Activated B cell treated with CpG ODN at 0.5 μM for 24 hours (primary cell): Measurements from ENCODE around the gene SRSF3. TPM values are rescaled to one million over a fixed set of nuclear protein-coding genes. Genes with fewer than 3 reads are reported as not detected.

ENCODE experiments used
- ATAC-seq: fragments of 200-7000 bp; cut with Tn5 transposase; one replicate; pipeline ENCODE4 v1.10.0; 2021; ENCODE audit warnings: low read depth, mild to moderate bottlenecking, moderate library complexity
- CTCF ChIA-PET: fragments of 350-600 bp; sonication (Branson Sonifier 250); formaldehyde crosslinking; loops from one replicate; lab custom pipeline; 2021; ENCODE audit warnings: antibody characterized with exemption; lab: Charles Lee
- POLR2A ChIA-PET: fragments of 350-600 bp; sonication (Branson Sonifier 250); formaldehyde crosslinking; loops from one replicate; lab custom pipeline; 2021; ENCODE audit warnings: antibody characterized with exemption; lab: Charles Lee
- DNase-seq: peaks from one replicate; pipeline ENCODE4 v3.0.0; 2022
- H3K27ac Mint-ChIP-seq: one replicate; pipeline ENCODE4 v1.8.0; 2020; ENCODE audit warnings: mixed read lengths
- H3K27me3 Mint-ChIP-seq: one replicate; pipeline ENCODE4 v1.8.0; 2021; ENCODE audit warnings: mixed read lengths
- H3K36me3 Mint-ChIP-seq: one replicate; pipeline ENCODE4 v1.8.0; 2021; ENCODE audit warnings: low read depth, mixed read lengths
- H3K4me1 Mint-ChIP-seq: one replicate; pipeline ENCODE4 v1.8.0; 2021; ENCODE audit warnings: mixed read lengths
- H3K4me3 Mint-ChIP-seq: one replicate; pipeline ENCODE4 v1.8.0; 2020; ENCODE audit warnings: mild to moderate bottlenecking, mixed read lengths
- H3K9me3 Mint-ChIP-seq: one replicate; pipeline ENCODE4 v1.8.0; 2020; ENCODE audit warnings: mixed read lengths
- intact Hi-C: fragments of 100-400 bp; cut with micrococcal nuclease; formaldehyde crosslinking; loops from one replicate; pipeline ENCODE4 v1.15.1; 2024
- total RNA-seq: library from RNA; stranded (reverse); gene quantifications from 2 replicates; pipeline ENCODE4 v1.2.3, GENCODE V29; 2022
- TF ChIP-seq, protein P1 (sequence below): fragments of 200-600 bp; IDR thresholded peaks from one replicate; pipeline ENCODE4 v1.8.0; 2022; ENCODE audit warnings: antibody characterized with exemption, mild to moderate bottlenecking

SRSF3 gene
- total RNA-seq, 1 donor from 2014 or later: 421 TPM

DNA sequence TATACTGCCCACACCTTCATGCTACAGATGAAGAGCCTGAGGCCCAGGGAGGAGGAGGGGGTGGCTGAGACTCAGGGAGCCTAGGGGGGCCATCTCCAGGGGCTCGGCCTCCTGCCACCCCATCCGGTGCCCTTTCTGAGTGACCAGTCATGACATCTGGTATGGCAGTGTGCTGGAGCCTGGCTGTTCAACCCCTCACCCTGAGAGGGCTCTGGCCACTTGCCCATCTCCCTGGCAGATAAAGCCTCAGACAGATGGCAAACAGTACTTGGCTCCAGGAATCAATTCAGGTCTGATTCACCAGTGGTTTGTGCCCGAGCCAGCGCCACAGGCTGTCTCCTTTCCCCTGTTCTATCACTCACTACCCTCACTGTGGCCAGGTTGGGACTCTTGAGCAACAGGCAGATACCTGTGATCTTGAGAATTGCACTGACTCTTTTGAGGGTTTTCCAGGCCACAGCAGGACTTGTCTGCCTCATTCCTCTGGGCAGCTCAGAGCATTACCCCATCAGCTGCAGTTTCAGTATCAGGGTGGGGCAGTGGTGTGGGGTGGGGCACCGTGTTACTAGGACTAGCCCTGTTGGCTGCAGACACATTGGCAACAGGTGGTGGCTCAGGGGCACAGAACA, 22.8 kb downstream of the SRSF3 start:
- no peak for ATAC-seq
- H3K9me3 Mint-ChIP-seq: no peaks in the 10 kb centered on the region
- H3K4me3 Mint-ChIP-seq: no peak overlapping the region
- TF ChIP-seq, protein P1, sequence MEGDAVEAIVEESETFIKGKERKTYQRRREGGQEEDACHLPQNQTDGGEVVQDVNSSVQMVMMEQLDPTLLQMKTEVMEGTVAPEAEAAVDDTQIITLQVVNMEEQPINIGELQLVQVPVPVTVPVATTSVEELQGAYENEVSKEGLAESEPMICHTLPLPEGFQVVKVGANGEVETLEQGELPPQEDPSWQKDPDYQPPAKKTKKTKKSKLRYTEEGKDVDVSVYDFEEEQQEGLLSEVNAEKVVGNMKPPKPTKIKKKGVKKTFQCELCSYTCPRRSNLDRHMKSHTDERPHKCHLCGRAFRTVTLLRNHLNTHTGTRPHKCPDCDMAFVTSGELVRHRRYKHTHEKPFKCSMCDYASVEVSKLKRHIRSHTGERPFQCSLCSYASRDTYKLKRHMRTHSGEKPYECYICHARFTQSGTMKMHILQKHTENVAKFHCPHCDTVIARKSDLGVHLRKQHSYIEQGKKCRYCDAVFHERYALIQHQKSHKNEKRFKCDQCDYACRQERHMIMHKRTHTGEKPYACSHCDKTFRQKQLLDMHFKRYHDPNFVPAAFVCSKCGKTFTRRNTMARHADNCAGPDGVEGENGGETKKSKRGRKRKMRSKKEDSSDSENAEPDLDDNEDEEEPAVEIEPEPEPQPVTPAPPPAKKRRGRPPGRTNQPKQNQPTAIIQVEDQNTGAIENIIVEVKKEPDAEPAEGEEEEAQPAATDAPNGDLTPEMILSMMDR: no peak
- ChIA-PET CTCF (interaction anchor here (0.6 to 6.7 kb wide), 5 partner anchors 28 to 234 kb away, joined by 4 to 121 read pairs (median 12); no protein-coding TSS in a partner anchor), POLR2A (interaction anchor here (0.6 to 1.0 kb wide), 2 partner anchors 45 to 142 kb away, joined by 3 to 4 read pairs; no protein-coding TSS in a partner anchor)
- DNase-seq: no peak
- peaks cover 26% of the 10 kb centered on the region for H3K36me3 Mint-ChIP-seq
- intact Hi-C loops: no loop called here
- H3K27ac Mint-ChIP-seq: no peak overlapping the region
- peaks cover 16% of the 10 kb centered on the region for H3K4me1 Mint-ChIP-seq
- no peaks in the 10 kb centered on the region for H3K27me3 Mint-ChIP-seq

DNA sequence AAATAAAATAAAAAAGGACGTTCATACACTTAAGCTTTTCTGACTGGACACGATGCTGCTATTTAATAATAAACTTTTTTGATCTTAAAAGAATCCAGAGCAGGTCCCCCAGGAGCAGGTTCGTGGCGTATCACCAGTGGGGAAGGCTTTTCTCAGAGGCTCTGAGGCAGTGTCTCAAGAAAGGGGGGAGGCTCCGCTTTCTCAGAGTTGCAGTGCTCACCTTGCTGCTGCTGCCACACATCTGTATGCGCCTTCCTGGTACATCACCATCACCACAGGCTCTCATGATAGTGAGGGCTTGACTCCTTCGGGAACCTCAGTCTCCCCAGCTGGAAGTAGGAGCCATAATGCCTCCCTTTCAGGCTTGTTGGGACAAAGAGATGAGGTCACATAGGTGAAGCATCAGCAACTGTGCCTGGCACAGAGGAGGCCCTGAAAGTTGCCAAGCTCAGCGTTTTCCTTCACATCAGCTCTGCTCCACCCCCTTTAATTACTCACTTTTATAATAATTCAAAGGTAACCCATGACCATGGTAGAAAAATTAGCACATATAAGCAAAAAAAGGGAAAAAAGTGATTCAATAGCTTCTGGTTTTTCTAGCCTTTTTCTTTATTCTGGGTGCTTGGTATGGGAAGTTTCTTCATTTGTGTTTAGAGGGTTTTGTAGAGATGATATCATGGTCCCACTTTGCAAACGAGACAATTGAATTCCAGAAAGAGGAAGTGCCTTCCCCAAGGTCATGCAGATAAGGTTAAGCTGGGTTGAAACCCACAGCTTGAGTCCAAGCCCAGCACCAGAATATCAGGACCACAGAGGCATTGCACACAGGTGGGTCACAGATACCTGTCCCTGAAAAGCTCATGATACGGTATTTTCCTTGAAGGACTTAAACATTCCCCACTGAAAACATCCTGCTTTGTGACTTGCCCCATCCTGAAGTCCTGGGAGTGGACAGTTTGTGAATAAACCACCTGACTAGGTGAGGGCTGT, 24.5 kb downstream of the SRSF3 start:
- TF ChIP-seq, protein P1: no peak
- H3K27me3 Mint-ChIP-seq: no peaks in the 10 kb centered on the region
- H3K4me3 Mint-ChIP-seq: no peak overlapping the region
- H3K9me3 Mint-ChIP-seq: no peaks in the 10 kb centered on the region
- H3K4me1 Mint-ChIP-seq: peaks cover 24% of the 10 kb centered on the region
- no peak overlapping the region for H3K27ac Mint-ChIP-seq
- DNase-seq (no peak), ATAC-seq (no peak)
- ChIA-PET CTCF (interaction anchor here (0.9 to 6.7 kb wide), 3 partner anchors 62 to 147 kb away, joined by 5 to 121 read pairs (median 5); no protein-coding TSS in a partner anchor), POLR2A (interaction anchor here (0.7 to 1.1 kb wide), 5 partner anchors 9 to 140 kb away, joined by 3 to 7 read pairs (median 3); no protein-coding TSS in a partner anchor)
- intact Hi-C loops: no loop called here
- H3K36me3 Mint-ChIP-seq: peaks cover 10% of the 10 kb centered on the region

DNA sequence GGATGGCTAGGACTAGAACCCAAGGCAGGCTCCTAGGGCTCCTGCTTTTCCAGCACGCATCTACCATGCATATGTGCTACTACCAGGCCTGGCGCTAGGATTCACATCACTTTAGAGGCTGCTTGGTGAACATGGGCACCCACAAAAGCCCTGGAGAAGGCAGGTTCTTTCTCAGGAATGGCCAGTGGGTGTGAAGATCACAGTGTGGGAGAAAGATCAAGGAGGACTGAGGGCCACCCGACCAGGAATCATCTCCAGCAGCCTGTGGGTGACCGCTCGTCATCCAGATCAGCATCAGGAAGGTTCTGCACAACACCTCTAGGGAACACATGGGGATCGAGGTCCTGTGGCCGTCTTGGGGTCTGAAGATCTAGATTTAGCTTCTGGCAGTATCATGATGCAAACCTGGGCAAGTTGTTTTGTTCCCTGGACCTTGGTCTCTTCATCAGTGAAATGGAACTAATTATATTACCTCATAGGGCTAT, 27.3 kb downstream of the SRSF3 start:
- ChIA-PET POLR2A (no interaction called here), CTCF (interaction anchor here (0.6 to 5.5 kb wide), 2 partner anchors 138 to 573 kb away, joined by 3 to 77 read pairs; no protein-coding TSS in a partner anchor)
- TF ChIP-seq, protein P1: no peak
- ATAC-seq: no peak
- Mint-ChIP-seq H3K27me3 (no peaks in the 10 kb centered on the region), H3K27ac (no peak overlapping the region), H3K36me3 (peaks cover 3% of the 10 kb centered on the region), H3K4me3 (no peak overlapping the region), H3K4me1 (peaks cover 21% of the 10 kb centered on the region), H3K9me3 (no peaks in the 10 kb centered on the region)
- intact Hi-C loops: no loop called here
- DNase-seq: no peak

DNA sequence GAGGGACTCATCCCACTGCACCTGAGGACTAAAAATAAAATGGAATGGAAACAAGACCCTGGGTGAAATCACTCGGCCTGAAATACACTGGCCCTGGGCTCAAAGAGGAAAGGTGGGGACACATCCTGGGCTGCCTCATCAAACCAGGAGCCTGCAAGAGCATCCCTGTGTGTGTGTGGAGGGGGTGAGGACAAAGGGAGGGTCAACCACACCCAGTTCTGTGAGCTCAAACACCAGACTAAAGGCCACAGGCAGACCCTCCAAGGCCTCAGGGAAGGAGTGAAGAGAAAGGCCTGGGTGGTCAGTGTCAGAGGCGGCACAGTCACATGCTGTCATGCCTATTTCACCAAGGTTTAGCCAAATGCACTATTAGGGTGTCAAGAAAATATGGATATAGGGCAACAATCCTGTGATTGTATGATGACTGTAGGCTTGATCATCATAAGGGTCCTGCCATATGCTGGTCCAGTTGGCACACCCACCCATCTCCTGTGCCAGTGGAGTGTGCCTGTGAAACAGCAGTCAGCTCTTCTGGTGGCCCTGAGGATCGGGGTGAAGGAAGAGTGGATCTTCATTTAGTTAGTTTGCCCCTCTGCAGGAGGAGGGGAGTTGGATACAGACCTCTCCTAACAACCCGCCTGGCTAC, 28.9 kb downstream of the SRSF3 start:
- POLR2A ChIA-PET: interaction anchor here (1.6 to 2.6 kb wide), 2 partner anchors 59 to 136 kb away, joined by 7 to 16 read pairs; no protein-coding TSS in a partner anchor
- ATAC-seq (no peak), DNase-seq (no peak)
- intact Hi-C loops: loop anchor here (1.0 kb wide), 5 partner anchors 57 to 136 kb away; no protein-coding TSS in a partner anchor
- H3K27me3 Mint-ChIP-seq: no peaks in the 10 kb centered on the region
- H3K27ac Mint-ChIP-seq: peak overlapping the region; percentile 47
- no peaks in the 10 kb centered on the region for H3K36me3 Mint-ChIP-seq
- H3K4me1 Mint-ChIP-seq: peaks cover 24% of the 10 kb centered on the region
- CTCF ChIA-PET: interaction anchor here (1.5 to 5.5 kb wide), 6 partner anchors 29 to 137 kb away, joined by 3 to 77 read pairs (median 18); no protein-coding TSS in a partner anchor
- H3K4me3 Mint-ChIP-seq: no peak overlapping the region
- H3K9me3 Mint-ChIP-seq: no peaks in the 10 kb centered on the region
- TF ChIP-seq, protein P1: no peak
